Measurements from ENCODE around the gene SORL1.

GRCh38 chr11:121513807-121514206, 61.7 kb downstream of the SORL1 start:
- TF ChIP-seq CTCF (conservative IDR thresholded peaks at IDR 0.05): no peak
- no peak for TF ChIP-seq EZH2 (IDR thresholded peaks at IDR 0.05; ENCODE audit: low read depth)
